A204.1 (cell line): ENCODE measurements around the gene SEMA4C.

Experiments used
- FAIRE-seq: peaks from 2 replicates; lab custom pipeline; 2012; peaks lifted over from hg19 to GRCh38; lab: Jason Lieb, UNC

SEMA4C gene

DNA sequence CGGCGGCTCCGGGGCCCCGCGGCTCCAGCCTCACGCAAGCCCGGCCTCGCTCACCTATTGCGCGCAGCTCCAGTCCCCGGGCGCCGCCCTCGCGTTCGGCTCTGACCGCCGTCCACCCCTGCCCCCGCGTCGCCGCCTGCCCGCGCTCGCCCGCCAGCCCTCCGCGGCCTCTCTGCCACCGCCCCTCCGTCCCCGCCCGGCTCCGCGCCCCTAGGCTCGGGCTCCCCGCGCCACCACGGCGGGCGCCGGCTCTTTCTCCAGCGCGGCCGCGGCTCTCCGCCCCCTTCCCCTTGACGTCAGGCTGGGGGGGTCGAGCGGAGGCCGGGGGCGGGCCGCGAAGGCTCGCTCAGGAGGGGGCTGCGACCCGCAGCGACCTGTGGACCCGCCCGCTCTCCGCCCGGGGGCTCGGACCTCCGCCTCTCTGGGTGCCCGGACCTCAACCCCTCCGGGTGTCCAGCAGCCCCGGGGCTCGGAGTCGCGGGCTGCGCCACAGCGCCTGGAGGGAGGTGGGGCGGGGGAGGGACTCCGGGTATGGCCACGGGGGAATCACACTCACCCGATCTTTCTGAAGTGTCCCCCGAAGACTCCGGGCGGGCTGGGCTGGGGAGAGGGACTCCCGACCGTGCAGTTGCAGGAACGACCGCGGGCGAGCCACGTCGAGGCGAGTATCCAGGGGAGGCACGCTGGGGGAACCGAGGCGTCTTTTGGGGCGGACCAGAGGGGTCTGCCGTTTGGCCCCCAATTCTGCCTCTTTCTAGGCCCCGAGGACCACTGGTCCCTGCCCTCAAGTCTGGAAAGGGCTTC lies at the start of gene SEMA4C:
Gene SEMA4C (minus strand): TSS at position 259 of the 804 bp plus-strand sequence. CDS start 2,194 bp downstream, outside the sequence.
- FAIRE-seq, result no peak

DNA sequence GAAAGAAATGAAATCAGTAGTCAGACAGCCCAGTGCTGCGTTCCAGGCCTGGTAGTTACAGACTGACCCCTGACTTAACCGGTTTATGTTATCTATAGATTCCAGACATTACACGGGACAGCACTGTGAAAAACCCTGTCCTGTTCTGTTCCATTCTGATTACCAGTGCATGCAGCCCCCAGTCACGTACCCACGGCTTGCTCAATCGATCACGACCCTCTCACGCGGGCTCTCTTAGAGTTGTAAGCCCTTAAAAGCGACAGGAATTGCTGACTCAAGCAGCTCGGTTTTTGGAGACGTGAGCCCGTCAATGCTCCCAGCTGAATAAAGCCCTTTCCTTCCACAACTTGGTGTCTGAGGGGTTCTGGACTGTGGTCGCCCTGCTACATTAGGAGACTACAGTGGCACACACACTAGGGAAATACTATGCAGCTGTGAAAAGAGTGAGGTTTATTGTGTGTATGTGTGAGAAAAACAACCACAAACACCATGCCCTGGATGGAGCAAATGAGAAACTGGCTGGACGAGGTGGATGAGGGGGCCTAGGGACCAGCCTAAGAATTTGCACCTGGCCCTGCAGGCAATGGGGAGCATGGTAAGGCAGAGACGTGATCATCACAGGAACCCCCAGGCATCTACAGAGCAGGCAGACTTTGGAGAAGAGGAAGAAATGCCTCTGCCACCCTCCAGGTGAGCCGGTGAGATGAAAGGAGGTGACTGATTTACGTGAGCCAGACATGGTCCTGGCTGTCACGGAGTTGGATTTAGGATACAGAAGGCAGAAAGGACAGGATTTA lies 49.1 kb upstream of the SEMA4C start:
- FAIRE-seq, result no peak

GRCh38 chr2:96918092-96918753 lies 48.3 kb upstream of the SEMA4C start:
- FAIRE-seq, result no peak

GRCh38 chr2:96916646-96917543 lies 47.0 kb upstream of the SEMA4C start:
- FAIRE-seq, result no peak

DNA sequence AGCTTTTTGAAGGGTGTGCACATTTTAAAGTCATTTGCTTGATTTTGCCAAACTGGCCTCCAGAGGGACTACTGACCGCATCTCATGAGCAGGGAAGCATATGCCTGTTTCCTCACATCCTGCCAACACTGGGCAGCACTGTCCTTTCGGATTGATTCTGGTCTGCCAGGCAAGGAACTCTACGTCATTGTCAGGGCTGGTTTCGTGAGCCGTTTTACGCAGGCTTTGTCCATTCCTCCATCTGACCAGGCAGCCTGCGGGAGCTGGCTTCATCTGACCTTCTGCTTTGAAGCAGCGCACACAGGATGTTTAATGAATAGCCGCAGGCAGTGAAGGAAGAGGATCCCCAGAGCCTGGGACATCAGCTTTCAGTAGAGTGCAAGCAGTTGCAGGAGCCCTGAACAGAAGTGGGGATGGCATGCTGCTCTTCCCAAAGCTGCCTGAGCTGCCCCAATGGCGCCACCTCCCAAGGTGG lies 46.3 kb upstream of the SEMA4C start:
- FAIRE-seq, result no peak

DNA sequence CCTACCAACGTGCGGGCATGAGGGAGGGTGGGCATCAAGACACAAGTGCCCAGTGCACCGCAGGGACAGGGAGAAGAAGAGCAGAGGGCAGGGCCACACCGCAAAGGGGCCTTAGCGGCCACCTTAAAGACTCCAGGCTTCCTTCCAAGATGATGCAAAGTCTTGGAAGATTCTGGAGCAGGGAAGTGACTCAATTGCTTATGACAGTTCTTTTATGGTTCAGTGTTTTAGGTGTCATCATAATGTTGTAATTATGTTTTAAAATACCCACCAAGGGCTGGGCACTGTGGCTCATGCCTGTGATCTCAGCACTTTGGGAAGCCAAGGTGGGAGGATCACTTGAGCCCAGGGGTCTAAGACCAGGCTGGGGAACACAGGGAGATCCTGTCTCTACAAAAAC lies 44.5 kb upstream of the SEMA4C start:
- FAIRE-seq, result no peak

GRCh38 chr2:96913398-96914202 lies 43.7 kb upstream of the SEMA4C start:
- FAIRE-seq, result no peak

- FAIRE-seq, result no peak
These were observed 43.2 kb upstream of the SEMA4C start for GRCh38 chr2:96913117-96913397.

- FAIRE-seq, result no peak
These were observed 42.7 kb upstream of the SEMA4C start for GRCh38 chr2:96912346-96913116.

GRCh38 chr2:96909611-96910021 lies 39.7 kb upstream of the SEMA4C start:
- no peak for FAIRE-seq

GRCh38 chr2:96907115-96908041 lies 37.5 kb upstream of the SEMA4C start:
- FAIRE-seq, result no peak

DNA sequence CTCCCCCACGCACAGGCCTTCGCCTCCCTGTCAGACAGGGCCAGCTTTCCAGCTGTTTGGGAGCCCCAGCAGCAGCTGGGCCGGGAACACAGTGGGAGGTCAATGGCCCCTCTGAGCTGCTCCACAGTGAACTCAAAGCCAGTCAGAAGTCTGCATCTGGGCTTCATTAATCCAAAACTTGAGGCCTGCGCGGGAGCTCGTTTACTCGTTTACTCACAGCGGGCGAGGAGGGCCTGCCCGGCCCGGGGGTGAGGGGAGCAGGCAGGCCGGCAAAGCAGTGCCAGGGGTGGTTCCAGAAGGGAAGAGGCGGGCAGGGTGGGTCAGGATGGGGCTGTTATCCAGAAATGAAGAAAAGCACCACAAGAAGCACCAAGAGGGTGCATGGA lies 36.8 kb upstream of the SEMA4C start:
- no peak for FAIRE-seq

- FAIRE-seq, result no peak
These were observed 33.9 kb upstream of the SEMA4C start for GRCh38 chr2:96903815-96904214.

GRCh38 chr2:96903318-96903717 lies 33.4 kb upstream of the SEMA4C start:
- FAIRE-seq, result no peak

GRCh38 chr2:96900237-96900636 lies 30.4 kb upstream of the SEMA4C start:
- FAIRE-seq, result no peak

- no peak for FAIRE-seq
These were observed 29.5 kb upstream of the SEMA4C start for GRCh38 chr2:96899413-96899741.

GRCh38 chr2:96898641-96899412 lies 28.9 kb upstream of the SEMA4C start:
- no peak for FAIRE-seq

DNA sequence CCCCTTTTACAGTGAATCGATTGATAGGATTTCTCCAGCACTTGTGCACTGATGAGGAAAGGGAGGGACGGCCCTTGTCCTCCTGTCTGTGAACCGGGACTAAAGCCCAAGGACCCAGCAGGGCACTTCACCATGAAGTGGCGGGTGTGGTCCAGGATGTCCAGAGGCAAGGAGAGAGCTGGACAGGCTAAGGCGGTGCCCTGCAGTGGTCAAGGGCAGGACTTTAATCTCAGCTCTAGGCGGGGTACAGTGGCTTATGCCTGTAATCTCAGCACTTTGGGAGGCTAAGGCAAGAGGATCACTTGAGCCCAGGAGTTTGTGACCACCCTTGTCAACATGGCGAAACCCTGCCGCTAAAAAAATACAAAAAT lies 28.2 kb upstream of the SEMA4C start:
- no peak for FAIRE-seq
